ENCODE results near the gene INSM1. TPM values are rescaled to one million over a fixed set of nuclear protein-coding genes. Genes with fewer than 3 reads are reported as not detected.
A peak's percentile ranks its signal among the peaks of the same experiment; 100 is the strongest.

The INSM1 gene
- total RNA-seq, result not detected
- long read RNA-seq, result 0 reads

GRCh38 chr20:20367575-20368417 lies at the start of gene INSM1:
INSM1 (plus strand) TSS chr20:20368104; CDS start chr20:20368268, 164 bp downstream.
- ATAC-seq, result no peak
- no peak within 1 kb of the TSS for H3K27ac ChIP-seq
- H3K27me3 ChIP-seq, result peaks cover 86% of the 10 kb centered on the region
- H3K9me3 ChIP-seq, result no peaks in the 10 kb centered on the region
- intact Hi-C loops (cut with DNase I), result no loop called here
- no peaks in the 10 kb centered on the region for H3K36me3 ChIP-seq
- peaks cover 17% of the 10 kb centered on the region for H3K4me1 ChIP-seq
- DNase-seq, result no peak
- TF ChIP-seq CTCF (IDR thresholded peaks at IDR 0.05), result no peak
- peak within 1 kb of the TSS; percentile 30 for H3K4me3 ChIP-seq

- H3K9me3 ChIP-seq, result no peaks in the 10 kb centered on the region
- no peaks in the 10 kb centered on the region for H3K36me3 ChIP-seq
- no peak for DNase-seq
- peaks cover 9% of the 10 kb centered on the region for H3K4me1 ChIP-seq
- intact Hi-C loops (cut with DNase I), result no loop called here
- no peak overlapping the region for H3K27ac ChIP-seq
- no peak overlapping the region for H3K4me3 ChIP-seq
- H3K27me3 ChIP-seq, result no peaks in the 10 kb centered on the region
- TF ChIP-seq CTCF (IDR thresholded peaks at IDR 0.05), result no peak
- peak; percentile 77 for ATAC-seq
These were observed 49.3 kb upstream of the INSM1 start for GRCh38 chr20:20318365-20319161.

- Histone ChIP-seq H3K4me1 (peaks cover 9% of the 10 kb centered on the region), H3K36me3 (no peaks in the 10 kb centered on the region), H3K4me3 (no peak overlapping the region), H3K9me3 (no peaks in the 10 kb centered on the region), H3K27me3 (no peaks in the 10 kb centered on the region), H3K27ac (no peak overlapping the region)
- ATAC-seq, result no peak
- intact Hi-C loops (cut with DNase I), result no loop called here
- TF ChIP-seq CTCF (IDR thresholded peaks at IDR 0.05), result no peak
- no peak for DNase-seq
These were observed 46.8 kb upstream of the INSM1 start for GRCh38 chr20:20321134-20321533.

- ATAC-seq (no peak), DNase-seq (no peak)
- Histone ChIP-seq H3K27me3 (no peaks in the 10 kb centered on the region), H3K36me3 (no peaks in the 10 kb centered on the region), H3K9me3 (no peaks in the 10 kb centered on the region), H3K27ac (no peak overlapping the region), H3K4me3 (no peak overlapping the region), H3K4me1 (peaks cover 8% of the 10 kb centered on the region)
- no peak for TF ChIP-seq CTCF (IDR thresholded peaks at IDR 0.05)
- intact Hi-C loops (cut with DNase I), result no loop called here
These were observed 46.0 kb upstream of the INSM1 start for GRCh38 chr20:20321917-20322316.

GRCh38 chr20:20322912-20323311 lies 45.0 kb upstream of the INSM1 start:
- no peak for TF ChIP-seq CTCF (IDR thresholded peaks at IDR 0.05)
- Histone ChIP-seq H3K36me3 (no peaks in the 10 kb centered on the region), H3K4me3 (no peak overlapping the region), H3K27ac (no peak overlapping the region), H3K9me3 (no peaks in the 10 kb centered on the region), H3K27me3 (no peaks in the 10 kb centered on the region), H3K4me1 (peaks cover 3% of the 10 kb centered on the region)
- DNase-seq, result no peak
- ATAC-seq, result no peak
- intact Hi-C loops (cut with DNase I), result no loop called here
